Esophagus squamous epithelium (tissue), 5 donors: ENCODE data around the gene NUMBL. TPM values are rescaled to one million over a fixed set of nuclear protein-coding genes. Genes with fewer than 3 reads are reported as not detected.
A peak's percentile ranks its signal among the peaks of the same experiment; 100 is the strongest.
"Not testable (repeated sequence)": the region's sequence is repeated elsewhere in the genome, so short reads cannot be mapped to it uniquely, and the experiment has no call there.

Experiments used
- DNase-seq: peaks from one replicate; lab custom pipeline; 2025; lab: John Stamatoyannopoulos, UW
- H3K27ac ChIP-seq, 4 donors: fragments of 200-600 bp; sonication (generic); one replicate each; pipeline ENCODE4 v1.5.1; 2016 to 2019; ENCODE audit warnings: mild to moderate bottlenecking in 1 of 4
- H3K27me3 ChIP-seq, 4 donors: fragments of 200-600 bp; sonication (generic); 1 replicate in 3 of 4; 2 replicates in 1 of 4; pipeline versions ENCODE4 v1.5.1 to v1.6.0; 2017 to 2021; ENCODE audit warnings: antibody characterized with exemption in 1 of 4
- H3K36me3 ChIP-seq, 3 donors: fragments of 200-600 bp; sonication (generic); one replicate each; pipeline ENCODE4 v1.5.1; 2016 to 2019
- H3K4me1 ChIP-seq, 3 donors: fragments of 200-600 bp; sonication (generic); one replicate each; pipeline ENCODE4 v1.5.1; 2017 to 2019
- H3K4me3 ChIP-seq, 4 donors: fragments of 200-600 bp; sonication (generic); 1 replicate in 3 of 4; 2 replicates in 1 of 4; pipeline ENCODE4 v1.5.1; 2016 to 2019; ENCODE audit warnings: mild to moderate bottlenecking in 2 of 4, moderate library complexity in 1 of 4
- H3K9me3 ChIP-seq, 3 donors: fragments of 200-600 bp; sonication (generic); one replicate each; pipeline ENCODE4 v1.5.1; 2016 to 2019
- CTCF ChIP-seq, 6 experiments: fragments of 450-650 bp in 4 of 6; fragments of 200-600 bp in 2 of 6; sonication (generic) in 2 of 6; IDR thresholded peaks; one replicate each; pipeline ENCODE4 v1.5.1; 2016 to 2019; ENCODE audit warnings: antibody characterized with exemption in 6 of 6, mild to moderate bottlenecking in 4 of 6, moderate library complexity in 4 of 6
- POLR2A ChIP-seq, 4 donors: fragments of 450-650 bp; IDR thresholded peaks; one replicate each; pipeline ENCODE4 v1.6.1; 2017; ENCODE audit warnings: antibody characterized with exemption in 4 of 4, mild to moderate bottlenecking in 4 of 4, moderate library complexity in 3 of 4
- WGBS, 2 donors: methylation state at CpG; one replicate each; pipeline ENCODE4 v1.1.5; 2018; 5-methylcytosine and 5-hydroxymethylcytosine counted together
- intact Hi-C: fragments of 100-400 bp; cut with DNase I; formaldehyde crosslinking; loops from one replicate; pipeline ENCODE4 v1.15.0; 2022
- total RNA-seq, 4 donors: library from RNA; depleted of rRNA; stranded (reverse); fragments of >200 nt; gene quantifications; one replicate each; pipeline ENCODE4 v1.1.0, GENCODE V29; 2016
- donor health status: DM: yes; HTN: yes; CAD: no.

NUMBL gene
- total RNA-seq, 4 donors from 2014 or later = 11.2 to 20.8 (median 15.8) TPM

DNA sequence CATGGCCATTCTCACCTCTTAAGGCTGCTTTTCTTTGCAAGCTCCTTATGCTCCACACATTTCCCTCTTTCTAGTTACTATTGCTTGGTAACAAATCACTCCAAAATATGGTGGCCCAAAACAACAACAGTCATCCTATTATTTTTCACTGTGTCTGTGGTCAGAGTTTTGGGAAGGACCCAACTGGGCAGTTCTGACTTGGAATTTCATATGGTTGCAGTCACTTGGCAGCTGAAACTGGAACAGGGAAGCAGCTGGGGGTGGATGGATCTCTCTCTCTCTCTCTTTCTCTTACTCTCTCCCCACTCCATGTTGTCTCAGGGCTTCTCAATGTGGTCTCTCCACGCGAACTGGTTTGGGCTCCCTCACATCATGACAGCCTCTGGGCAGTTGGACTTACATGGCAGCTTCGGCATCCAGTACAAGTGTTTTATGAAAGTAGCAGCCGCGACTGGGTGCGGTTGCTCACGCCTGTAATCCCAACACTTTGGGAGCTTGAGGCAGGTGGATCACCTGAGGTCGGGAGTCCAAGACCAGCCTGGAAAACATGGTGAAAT lies 39.6 kb downstream of the NUMBL start:
- intact Hi-C loops = no loop called here
- H3K4me3 ChIP-seq = no peak overlapping the region
- TF ChIP-seq CTCF (IDR thresholded peaks at IDR 0.05) (no peak), POLR2A (IDR thresholded peaks at IDR 0.05) (no peak)
- H3K27ac ChIP-seq = peak overlapping the region; percentile 3 to 84 (median 49)
- H3K27me3 ChIP-seq = no peaks in the 10 kb centered on the region
- H3K4me1 ChIP-seq = peaks cover 0 to 43% (median 28%) of the 10 kb centered on the region in 3 donors
- no peak for DNase-seq
- no peaks in the 10 kb centered on the region for H3K9me3 ChIP-seq
- H3K36me3 ChIP-seq = no peaks in the 10 kb centered on the region
- WGBS, 2 donors = 66% methylated on average over 7 of the region's 8 CpGs; no CpG with 5 or more reads in 1 of the 2 donors

GRCh38 chr19:40649903-40650675 lies 40.4 kb downstream of the NUMBL start:
- intact Hi-C loops, H3K36me3 ChIP-seq, H3K4me3 ChIP-seq, H3K27me3 ChIP-seq, H3K9me3 ChIP-seq, DNase-seq: not testable (repeated sequence)
- H3K27ac ChIP-seq = peak overlapping the region; percentile 3 to 84 (median 49)
- peaks cover 0 to 50% (median 28%) of the 10 kb centered on the region in 3 donors for H3K4me1 ChIP-seq
- WGBS, 2 donors = 87% methylated on average over 7 to 9 of the region's 9 CpGs

DNA sequence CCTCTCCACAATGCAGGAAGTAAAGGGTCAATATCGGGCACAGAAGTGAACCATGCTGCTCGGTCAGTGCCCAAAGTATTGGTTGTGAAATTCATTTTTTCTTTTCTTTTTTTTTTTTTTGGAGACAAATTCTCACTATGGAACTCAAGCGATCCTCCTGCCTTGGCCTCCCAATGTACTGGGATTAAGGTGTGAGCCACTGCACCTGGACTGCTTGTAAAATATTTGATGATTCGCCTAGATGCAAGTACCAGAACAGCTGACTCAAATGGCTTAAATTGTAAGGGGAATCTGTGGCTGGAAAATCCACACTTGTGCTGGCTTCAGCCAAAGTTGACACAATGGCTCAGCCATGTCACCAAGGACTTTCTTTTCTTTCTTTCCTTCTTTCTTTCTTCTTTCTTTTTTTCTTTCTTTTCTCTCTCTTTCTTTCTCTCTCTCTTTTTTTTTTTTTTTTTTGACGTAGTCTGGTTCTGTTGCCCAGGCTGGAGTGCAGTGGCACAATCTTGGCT lies 43.7 kb downstream of the NUMBL start:
- no peaks in the 10 kb centered on the region for H3K36me3 ChIP-seq
- no peaks in the 10 kb centered on the region for H3K27me3 ChIP-seq
- TF ChIP-seq POLR2A (IDR thresholded peaks at IDR 0.05) = no peak
- no peak for TF ChIP-seq CTCF (IDR thresholded peaks at IDR 0.05)
- peak overlapping the region in 1 of 4 donors; percentile 41 for H3K4me3 ChIP-seq
- H3K9me3 ChIP-seq = no peaks in the 10 kb centered on the region
- peak overlapping the region; percentile 65 to 89 (median 77) for H3K27ac ChIP-seq
- intact Hi-C loops = no loop called here
- 52 to 77% methylated on average over 5 of the region's 5 CpGs for WGBS, 2 donors
- DNase-seq = no peak
- H3K4me1 ChIP-seq = peaks cover 0 to 47% (median 23%) of the 10 kb centered on the region in 3 donors

GRCh38 chr19:40642757-40643305 lies 47.6 kb downstream of the NUMBL start:
- TF ChIP-seq CTCF (IDR thresholded peaks at IDR 0.05) (no peak), POLR2A (IDR thresholded peaks at IDR 0.05) (no peak)
- no peak for DNase-seq
- Histone ChIP-seq H3K4me3 (no peak overlapping the region), H3K27me3 (no peaks in the 10 kb centered on the region), H3K9me3 (no peaks in the 10 kb centered on the region), H3K4me1 (peaks cover 0 to 48% (median 14%) of the 10 kb centered on the region in 3 donors), H3K27ac (peak overlapping the region in 1 of 4 donors; percentile 26), H3K36me3 (no peaks in the 10 kb centered on the region)
- intact Hi-C loops = no loop called here
- 65 to 73% methylated on average over 8 of the region's 8 CpGs for WGBS, 2 donors

DNA sequence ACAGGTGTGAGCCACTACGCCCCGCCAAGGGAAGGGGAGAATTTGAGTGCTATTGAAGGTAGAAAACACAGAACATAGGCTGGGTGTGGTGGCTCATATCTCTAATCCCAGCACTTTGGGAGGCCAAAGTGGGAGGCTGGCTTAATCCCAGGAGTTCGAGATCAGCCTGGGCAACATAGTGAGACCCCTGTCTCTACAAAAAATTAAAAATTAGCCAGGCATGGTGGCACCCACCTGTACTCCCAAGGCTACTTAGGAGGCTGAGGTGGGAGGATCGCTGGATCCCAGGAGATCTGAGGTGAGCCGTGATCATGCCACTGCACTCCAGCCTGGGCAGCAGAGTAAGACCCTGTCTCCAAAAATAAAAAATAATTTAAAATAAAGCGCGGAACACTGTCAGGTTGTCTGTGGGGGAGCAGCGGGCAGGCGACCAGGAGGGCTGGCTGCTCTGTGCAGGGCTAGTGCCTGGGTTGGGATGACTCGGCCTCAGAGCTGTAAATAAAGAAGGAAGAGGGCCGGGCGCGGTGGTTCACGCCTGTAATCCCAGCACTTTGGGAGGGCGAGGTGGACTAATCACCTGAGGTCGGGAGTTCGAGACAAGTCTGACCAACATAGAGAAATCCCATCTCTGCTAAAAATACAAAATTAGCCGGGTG lies 48.3 kb downstream of the NUMBL start:
- no peaks in the 10 kb centered on the region for H3K9me3 ChIP-seq
- peaks cover 0 to 48% (median 14%) of the 10 kb centered on the region in 3 donors for H3K4me1 ChIP-seq
- H3K27me3 ChIP-seq = no peaks in the 10 kb centered on the region
- WGBS, 2 donors = 88 to 94% methylated on average over 14 to 18 of the region's 18 CpGs
- H3K27ac ChIP-seq = peak overlapping the region in 3 of 4 donors; percentile 53 to 70 (median 57)
- no peak overlapping the region for H3K4me3 ChIP-seq
- H3K36me3 ChIP-seq = no peaks in the 10 kb centered on the region
- no peak for TF ChIP-seq CTCF (IDR thresholded peaks at IDR 0.05)
- intact Hi-C loops = no loop called here
- DNase-seq = no peak
